Lower lobe of right lung (tissue), 2 donors: Measurements from ENCODE around the gene ADGRG4. TPM values are rescaled to one million over a fixed set of nuclear protein-coding genes. Genes with fewer than 3 reads are reported as not detected.

Experiments
- ATAC-seq, 2 donors: fragments of 200-7000 bp; cut with Tn5 transposase; one replicate each; pipeline ENCODE4 v1.9.1; 2020 to 2022; ENCODE audit warnings: mild to moderate bottlenecking in 2 of 2, moderate library complexity in 2 of 2
- DNase-seq: peaks from one replicate; pipeline ENCODE4 v3.0.0-alpha.2; 2020
- H3K27ac ChIP-seq: fragments of 200-600 bp; one replicate; pipeline ENCODE4 v1.8.0; 2022
- H3K27me3 ChIP-seq: fragments of 200-600 bp; one replicate; pipeline ENCODE4 v1.8.0; 2022; ENCODE audit warnings: low read depth
- H3K36me3 ChIP-seq: fragments of 200-600 bp; one replicate; pipeline ENCODE4 v1.8.0; 2022; ENCODE audit warnings: mild to moderate bottlenecking
- H3K4me1 ChIP-seq: fragments of 200-600 bp; one replicate; pipeline ENCODE4 v1.8.0; 2022
- H3K4me3 ChIP-seq: fragments of 200-600 bp; one replicate; pipeline ENCODE4 v1.8.0; 2022; ENCODE audit warnings: mild to moderate bottlenecking
- H3K9me3 ChIP-seq: fragments of 200-600 bp; one replicate; pipeline ENCODE4 v1.8.0; 2022
- intact Hi-C: fragments of 100-400 bp; cut with DNase I; formaldehyde crosslinking; loops from one replicate; pipeline ENCODE4 v1.11.0; 2022
- total RNA-seq: library from RNA; stranded (reverse); fragmentation: NEBNext Ultra II Directional; extraction: Animal tissue kit (Norgen Biotek cat#: 25700); gene quantifications from one replicate; pipeline ENCODE4 v1.2.1, GENCODE V29; 2021
- TF ChIP-seq, protein P1 (sequence below): fragments of 200-600 bp; IDR thresholded peaks from one replicate; pipeline ENCODE4 v1.8.0; 2022; ENCODE audit warnings: antibody characterized with exemption, mild to moderate bottlenecking
- donor health status: DM: no; HTN: yes; CAD: no; lungs with severe emphysema.

Gene ADGRG4
- total RNA-seq, 1 donor from 2014 or later, result 0.27 TPM

DNA sequence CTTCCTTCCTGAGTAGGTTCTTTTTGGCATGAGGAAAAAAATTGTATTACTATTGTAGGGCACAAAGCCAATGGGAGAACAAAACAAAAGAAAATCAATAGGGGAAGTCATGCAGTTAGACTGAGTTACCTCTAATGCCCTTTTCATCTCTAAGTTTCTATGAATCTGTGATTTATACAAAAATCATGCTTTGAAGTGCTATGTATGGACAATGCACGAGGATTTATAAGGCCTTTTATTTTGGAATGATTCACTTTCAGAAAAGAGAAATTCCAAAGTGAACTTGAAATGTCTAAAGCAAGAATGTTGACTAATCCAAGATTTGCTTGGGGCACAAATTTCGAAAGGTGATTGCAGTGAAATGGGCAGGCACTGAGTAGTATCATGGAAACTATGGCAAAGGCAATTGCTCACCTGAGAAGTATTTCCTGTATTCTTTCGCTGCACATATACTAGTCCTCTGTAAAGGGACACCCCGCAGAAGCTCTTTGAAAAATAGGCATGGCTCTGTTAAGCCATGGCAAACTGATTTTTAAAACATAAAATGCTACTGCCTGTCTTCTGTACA lies 52.8 kb downstream of the ADGRG4 start:
- H3K9me3 ChIP-seq, result no peaks in the 10 kb centered on the region
- H3K27me3 ChIP-seq, result no peaks in the 10 kb centered on the region
- DNase-seq (no peak), ATAC-seq (no peak)
- H3K4me3 ChIP-seq, result no peak overlapping the region
- H3K4me1 ChIP-seq, result no peaks in the 10 kb centered on the region
- no peaks in the 10 kb centered on the region for H3K36me3 ChIP-seq
- no peak overlapping the region for H3K27ac ChIP-seq
- TF ChIP-seq, protein P1, sequence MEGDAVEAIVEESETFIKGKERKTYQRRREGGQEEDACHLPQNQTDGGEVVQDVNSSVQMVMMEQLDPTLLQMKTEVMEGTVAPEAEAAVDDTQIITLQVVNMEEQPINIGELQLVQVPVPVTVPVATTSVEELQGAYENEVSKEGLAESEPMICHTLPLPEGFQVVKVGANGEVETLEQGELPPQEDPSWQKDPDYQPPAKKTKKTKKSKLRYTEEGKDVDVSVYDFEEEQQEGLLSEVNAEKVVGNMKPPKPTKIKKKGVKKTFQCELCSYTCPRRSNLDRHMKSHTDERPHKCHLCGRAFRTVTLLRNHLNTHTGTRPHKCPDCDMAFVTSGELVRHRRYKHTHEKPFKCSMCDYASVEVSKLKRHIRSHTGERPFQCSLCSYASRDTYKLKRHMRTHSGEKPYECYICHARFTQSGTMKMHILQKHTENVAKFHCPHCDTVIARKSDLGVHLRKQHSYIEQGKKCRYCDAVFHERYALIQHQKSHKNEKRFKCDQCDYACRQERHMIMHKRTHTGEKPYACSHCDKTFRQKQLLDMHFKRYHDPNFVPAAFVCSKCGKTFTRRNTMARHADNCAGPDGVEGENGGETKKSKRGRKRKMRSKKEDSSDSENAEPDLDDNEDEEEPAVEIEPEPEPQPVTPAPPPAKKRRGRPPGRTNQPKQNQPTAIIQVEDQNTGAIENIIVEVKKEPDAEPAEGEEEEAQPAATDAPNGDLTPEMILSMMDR, result no peak
- intact Hi-C loops, result no loop called here

DNA sequence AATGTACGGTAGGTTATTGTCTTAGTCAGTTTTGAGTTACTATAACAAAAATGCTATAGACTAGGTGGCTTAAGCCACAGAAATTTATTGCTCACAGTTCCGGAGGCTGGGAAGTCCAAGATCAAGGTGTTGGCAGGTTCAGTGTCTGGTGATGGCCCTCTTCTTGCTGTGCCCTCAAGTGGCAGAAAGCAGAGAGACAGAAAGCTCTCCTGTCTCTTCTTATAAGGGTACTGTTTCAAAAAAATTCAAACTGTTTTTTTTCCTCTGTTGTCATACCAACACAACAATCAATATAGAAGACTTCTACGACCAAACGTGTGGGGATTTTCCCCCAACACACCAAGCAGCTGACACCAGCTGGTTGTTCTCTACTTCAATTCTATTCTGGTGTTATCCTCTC lies 53.4 kb downstream of the ADGRG4 start:
- intact Hi-C loops, result no loop called here
- H3K27ac ChIP-seq, result no peak overlapping the region
- no peak for ATAC-seq
- DNase-seq, result no peak
- no peaks in the 10 kb centered on the region for H3K27me3 ChIP-seq
- H3K4me1 ChIP-seq, result no peaks in the 10 kb centered on the region
- no peak overlapping the region for H3K4me3 ChIP-seq
- TF ChIP-seq, protein P1, result no peak
- H3K9me3 ChIP-seq, result no peaks in the 10 kb centered on the region
- H3K36me3 ChIP-seq, result no peaks in the 10 kb centered on the region

DNA sequence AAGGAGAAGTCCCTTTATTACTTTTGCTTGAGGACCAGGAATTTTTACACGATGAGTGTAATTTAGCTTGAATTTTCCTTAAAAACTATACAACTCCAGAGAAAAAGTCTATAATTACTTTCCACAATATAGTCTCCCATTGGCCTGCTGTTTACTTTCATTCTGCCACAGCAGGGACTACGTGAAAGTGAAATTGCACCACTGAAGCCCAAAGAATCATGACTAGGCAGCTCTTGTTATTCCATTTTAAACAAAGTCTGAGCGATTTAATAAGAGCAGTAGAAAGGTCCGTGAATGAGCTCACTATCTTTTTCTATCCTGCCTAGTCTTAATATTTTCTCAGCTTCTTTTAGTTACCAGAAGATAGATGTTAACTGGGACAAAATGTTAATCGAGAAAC lies 68.6 kb downstream of the ADGRG4 start:
- intact Hi-C loops, result no loop called here
- H3K36me3 ChIP-seq, result no peaks in the 10 kb centered on the region
- no peak overlapping the region for H3K4me3 ChIP-seq
- DNase-seq, result no peak
- H3K27me3 ChIP-seq, result no peaks in the 10 kb centered on the region
- TF ChIP-seq, protein P1, result no peak
- H3K9me3 ChIP-seq, result no peaks in the 10 kb centered on the region
- ATAC-seq, result no peak
- no peaks in the 10 kb centered on the region for H3K4me1 ChIP-seq
- no peak overlapping the region for H3K27ac ChIP-seq

DNA sequence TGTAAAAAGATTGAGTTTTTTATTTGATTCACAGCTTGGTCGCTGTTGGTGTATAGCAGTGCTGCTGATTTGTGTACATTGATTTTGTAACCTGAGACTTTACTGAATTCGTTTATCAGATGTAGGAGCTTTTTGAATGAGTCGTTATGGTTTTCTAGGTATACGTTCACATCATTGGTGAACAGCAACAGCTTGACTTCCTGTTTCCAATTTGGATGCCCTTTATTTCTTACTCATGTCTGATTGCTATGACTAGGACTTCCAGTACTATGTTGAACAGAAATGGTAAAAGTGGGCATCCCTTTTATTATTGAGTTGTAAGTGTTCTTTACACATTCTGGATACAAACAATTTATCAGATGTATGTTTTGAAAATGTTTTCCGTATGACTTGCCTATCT lies 76.0 kb downstream of the ADGRG4 start:
- Histone ChIP-seq H3K27ac (no peak overlapping the region), H3K4me3 (no peak overlapping the region), H3K4me1 (no peaks in the 10 kb centered on the region), H3K27me3 (no peaks in the 10 kb centered on the region), H3K9me3 (no peaks in the 10 kb centered on the region), H3K36me3 (no peaks in the 10 kb centered on the region)
- DNase-seq (no peak), ATAC-seq (no peak)
- intact Hi-C loops, result no loop called here
- TF ChIP-seq, protein P1, result no peak

DNA sequence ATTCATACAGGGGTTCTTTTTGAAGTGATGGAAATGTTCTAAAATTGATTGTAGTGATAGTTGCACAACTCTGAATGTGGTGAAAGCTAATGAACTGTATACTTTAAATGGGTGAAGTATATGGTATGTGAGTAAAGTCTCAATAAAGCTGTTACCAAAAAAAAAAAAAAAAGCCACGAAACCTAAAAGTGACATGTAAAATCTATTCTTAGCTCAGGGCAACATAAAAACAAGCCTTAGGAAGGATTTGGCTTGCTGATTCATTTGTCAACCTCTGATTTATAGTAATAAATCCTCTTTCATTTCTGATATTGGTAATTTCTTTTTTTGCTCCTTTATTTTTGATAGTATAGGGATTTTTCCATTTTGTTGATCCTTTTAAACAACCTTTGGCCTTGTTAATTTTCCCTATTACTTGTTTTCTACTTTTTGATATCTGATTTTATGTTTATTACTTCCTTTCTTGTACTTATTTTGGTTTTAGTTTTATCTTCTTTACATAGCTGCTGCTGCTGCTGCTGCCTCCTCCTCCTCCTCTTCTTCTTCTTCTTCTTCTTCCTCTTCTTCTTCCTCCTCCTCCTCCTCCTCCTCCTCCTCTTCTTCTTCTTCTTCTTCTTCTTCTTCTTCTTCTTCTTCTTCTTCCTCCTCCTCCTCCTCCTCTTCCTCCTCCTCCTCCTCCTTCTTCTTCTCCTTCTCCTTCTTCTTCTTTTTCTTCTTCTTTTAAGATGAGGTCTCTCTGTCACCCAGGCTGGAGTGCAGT lies 79.4 kb downstream of the ADGRG4 start:
- H3K36me3 ChIP-seq, result no peaks in the 10 kb centered on the region
- H3K4me3 ChIP-seq, result no peak overlapping the region
- TF ChIP-seq, protein P1, result no peak
- no peak overlapping the region for H3K27ac ChIP-seq
- H3K9me3 ChIP-seq, result no peaks in the 10 kb centered on the region
- intact Hi-C loops, result no loop called here
- no peak for DNase-seq
- ATAC-seq, result no peak
- H3K27me3 ChIP-seq, result no peaks in the 10 kb centered on the region
- H3K4me1 ChIP-seq, result no peaks in the 10 kb centered on the region
